Keratinocyte (primary cell): ENCODE results near the gene KRTAP10-12. TPM values are rescaled to one million over a fixed set of nuclear protein-coding genes. Genes with fewer than 3 reads are reported as not detected.

Source experiments
- DNase-seq: peaks from one replicate; pipeline ENCODE4 v3.0.0-alpha.2; 2011; ENCODE audit warnings: low read depth, missing footprints, low spot score
- FAIRE-seq: peaks from 2 replicates; lab custom pipeline; 2011; peaks lifted over from hg19 to GRCh38; lab: Jason Lieb, UNC
- H2AFZ ChIP-seq: 2 replicates; pipeline ENCODE4 v1.6.0; 2012; ENCODE audit warnings: low read length, control low read depth, inconsistent platforms; ENCODE audit not compliant: control insufficient read depth
- H3K27ac ChIP-seq: 2 replicates; pipeline ENCODE4 v1.5.1; 2011; ENCODE audit warnings: low read length; ENCODE audit not compliant: control insufficient read depth, insufficient read depth
- H3K27me3 ChIP-seq: 3 replicates; pipeline ENCODE4 v1.6.0; 2011; ENCODE audit warnings: low read length; ENCODE audit not compliant: control insufficient read depth, insufficient read depth; ENCODE audit errors: extremely low read depth
- H3K36me3 ChIP-seq, 2 experiments: 2 replicates in 1 of 2; 3 replicates in 1 of 2; pipeline ENCODE4 v1.5.1; 2011; ENCODE audit warnings: low read length in 2 of 2, mild to moderate bottlenecking in 1 of 2; ENCODE audit not compliant: control insufficient read depth in 2 of 2, insufficient read depth in 2 of 2; ENCODE audit errors: extremely low read depth in 1 of 2
- H3K4me1 ChIP-seq: 3 replicates; pipeline ENCODE4 v1.5.1; 2011; ENCODE audit warnings: low read length; ENCODE audit not compliant: control insufficient read depth, insufficient read depth; ENCODE audit errors: extremely low read depth
- H3K4me2 ChIP-seq: 3 replicates; pipeline ENCODE4 v1.6.0; 2011; ENCODE audit warnings: low read depth, low read length; ENCODE audit not compliant: control insufficient read depth, insufficient read depth; ENCODE audit errors: extremely low read depth
- H3K4me3 ChIP-seq, 3 experiments: fragments of 200-600 bp in 1 of 3; sonication (generic) in 1 of 3; 2 replicates in 2 of 3; 3 replicates in 1 of 3; pipeline ENCODE4 v1.5.1; 2011 to 2016; ENCODE audit warnings: low read length in 3 of 3, mild to moderate bottlenecking in 3 of 3, control low read depth in 2 of 3, inconsistent platforms in 1 of 3, low read depth in 1 of 3, mixed read lengths in 1 of 3, mixed run types in 1 of 3, moderate library complexity in 1 of 3; ENCODE audit not compliant: control insufficient read depth in 2 of 3, insufficient read depth in 2 of 3; ENCODE audit errors: extremely low read depth in 1 of 3
- H3K79me2 ChIP-seq: 2 replicates; pipeline ENCODE4 v1.6.0; 2012; ENCODE audit warnings: low read length; ENCODE audit not compliant: control insufficient read depth, insufficient read depth
- H3K9ac ChIP-seq: 3 replicates; pipeline ENCODE4 v1.6.0; 2011; ENCODE audit warnings: low read length; ENCODE audit not compliant: control insufficient read depth, insufficient read depth; ENCODE audit errors: extremely low read depth
- H3K9me1 ChIP-seq: 3 replicates; pipeline ENCODE4 v1.6.0; 2011; ENCODE audit warnings: low read length; ENCODE audit not compliant: control insufficient read depth, insufficient read depth; ENCODE audit errors: extremely low read depth
- H3K9me3 ChIP-seq: 2 replicates; pipeline ENCODE4 v1.5.1; 2012; ENCODE audit warnings: low read depth, low read length; ENCODE audit not compliant: control insufficient read depth
- H4K20me1 ChIP-seq: 3 replicates; pipeline ENCODE4 v1.6.0; 2011; ENCODE audit warnings: low read length; ENCODE audit not compliant: control insufficient read depth, insufficient read depth; ENCODE audit errors: extremely low read depth
- EZH2 ChIP-seq: IDR thresholded peaks from one replicate; pipeline ENCODE4 v1.6.1; 2012; ENCODE audit warnings: inconsistent platforms, mild to moderate bottlenecking, low read length, moderate library complexity
- dilution Hi-C: fragments of 300-500 bp; cut with MboI; formaldehyde crosslinking; loops from one replicate; pipeline ENCODE4 v1.7.0; 2020; ENCODE audit warnings: low sequenced_read_pairs; ENCODE audit not compliant: extremely low pct_ligation_motif_present
- polyA plus RNA-seq, 5 experiments: library from polyadenylated mRNA; depleted of rRNA in 3 of 5; stranded (reverse) in 3 of 5; stranded (forward) in 1 of 5; unstranded in 1 of 5; fragments of >200 nt; gene quantifications; 1 replicate in 1 of 5; 2 replicates in 3 of 5; 3 replicates in 1 of 5; pipeline versions ENCODE4 v1.2.1 to v1.2.3, GENCODE V29; 2011 to 2012; ENCODE audit warnings: missing spikeins in 2 of 5, low read depth in 1 of 5, low replicate concordance in 1 of 5
- TF ChIP-seq, protein P1 (sequence below), 3 experiments: IDR thresholded peaks in 1 of 3; conservative IDR thresholded peaks in 1 of 3; optimal IDR thresholded peaks in 1 of 3; 2 replicates in 2 of 3; 3 replicates in 1 of 3; pipeline versions ENCODE3 to v1.5.1; 2011; ENCODE audit warnings: low read length in 3 of 3, mild to moderate bottlenecking in 3 of 3, moderate library complexity in 2 of 3, control low read depth in 1 of 3, inconsistent platforms in 1 of 3; ENCODE audit not compliant: insufficient read depth in 2 of 3; ENCODE audit errors: extremely low read depth in 1 of 3

KRTAP10-12 gene
- polyA plus RNA-seq, 1 donor (not counting 4 experiments of a cell fraction or from before 2014, with no cell fraction given), result not detected

DNA sequence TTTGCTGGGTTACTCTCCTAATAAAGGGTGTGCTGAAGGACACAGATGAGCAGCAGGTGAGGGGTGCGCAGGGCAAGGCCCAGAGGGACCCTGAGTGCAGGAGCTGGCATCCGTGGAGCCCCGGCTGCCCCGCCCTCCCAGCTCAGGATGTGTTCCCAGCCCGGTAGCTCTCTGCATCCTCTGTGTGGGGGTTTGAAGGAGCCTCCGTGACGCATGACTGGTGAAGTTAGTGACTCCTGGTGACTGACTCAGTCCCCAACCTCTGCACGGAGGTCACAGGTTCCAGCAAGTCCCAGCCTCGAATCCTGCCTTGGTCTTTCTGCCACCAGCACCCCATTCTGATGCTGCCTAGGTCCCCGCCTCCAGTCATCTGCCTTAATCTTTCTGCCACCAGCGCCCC is 36.0 kb downstream of the KRTAP10-12 start:
- Histone ChIP-seq H2AFZ (no peak overlapping the region), H4K20me1 (no peaks in the 10 kb centered on the region), H3K27me3 (peaks cover 3% of the 10 kb centered on the region), H3K4me1 (no peaks in the 10 kb centered on the region), H3K9ac (no peak overlapping the region), H3K9me3 (peaks cover 8% of the 10 kb centered on the region), H3K4me2 (no peak overlapping the region), H3K79me2 (no peaks in the 10 kb centered on the region), H3K9me1 (no peaks in the 10 kb centered on the region), H3K27ac (no peak overlapping the region), H3K4me3 (no peak overlapping the region), H3K36me3 (no peaks in the 10 kb centered on the region)
- dilution Hi-C loops, result loop anchor here (25.0 kb wide), 1 partner anchor 246 kb away; no protein-coding TSS in a partner anchor
- FAIRE-seq (no peak), DNase-seq (no peak)
- TF ChIP-seq EZH2, result no peak
- TF ChIP-seq, protein P1, sequence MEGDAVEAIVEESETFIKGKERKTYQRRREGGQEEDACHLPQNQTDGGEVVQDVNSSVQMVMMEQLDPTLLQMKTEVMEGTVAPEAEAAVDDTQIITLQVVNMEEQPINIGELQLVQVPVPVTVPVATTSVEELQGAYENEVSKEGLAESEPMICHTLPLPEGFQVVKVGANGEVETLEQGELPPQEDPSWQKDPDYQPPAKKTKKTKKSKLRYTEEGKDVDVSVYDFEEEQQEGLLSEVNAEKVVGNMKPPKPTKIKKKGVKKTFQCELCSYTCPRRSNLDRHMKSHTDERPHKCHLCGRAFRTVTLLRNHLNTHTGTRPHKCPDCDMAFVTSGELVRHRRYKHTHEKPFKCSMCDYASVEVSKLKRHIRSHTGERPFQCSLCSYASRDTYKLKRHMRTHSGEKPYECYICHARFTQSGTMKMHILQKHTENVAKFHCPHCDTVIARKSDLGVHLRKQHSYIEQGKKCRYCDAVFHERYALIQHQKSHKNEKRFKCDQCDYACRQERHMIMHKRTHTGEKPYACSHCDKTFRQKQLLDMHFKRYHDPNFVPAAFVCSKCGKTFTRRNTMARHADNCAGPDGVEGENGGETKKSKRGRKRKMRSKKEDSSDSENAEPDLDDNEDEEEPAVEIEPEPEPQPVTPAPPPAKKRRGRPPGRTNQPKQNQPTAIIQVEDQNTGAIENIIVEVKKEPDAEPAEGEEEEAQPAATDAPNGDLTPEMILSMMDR (optimal IDR thresholded peaks at IDR 0.05 in 1 of 3, IDR thresholded peaks at IDR 0.05 in 1 of 3, conservative IDR thresholded peaks at IDR 0.05 in 1 of 3; ENCODE audit: extremely low read depth in 1 of 3, insufficient read depth in 2 of 3, low read length in 3 of 3), result no peak

DNA sequence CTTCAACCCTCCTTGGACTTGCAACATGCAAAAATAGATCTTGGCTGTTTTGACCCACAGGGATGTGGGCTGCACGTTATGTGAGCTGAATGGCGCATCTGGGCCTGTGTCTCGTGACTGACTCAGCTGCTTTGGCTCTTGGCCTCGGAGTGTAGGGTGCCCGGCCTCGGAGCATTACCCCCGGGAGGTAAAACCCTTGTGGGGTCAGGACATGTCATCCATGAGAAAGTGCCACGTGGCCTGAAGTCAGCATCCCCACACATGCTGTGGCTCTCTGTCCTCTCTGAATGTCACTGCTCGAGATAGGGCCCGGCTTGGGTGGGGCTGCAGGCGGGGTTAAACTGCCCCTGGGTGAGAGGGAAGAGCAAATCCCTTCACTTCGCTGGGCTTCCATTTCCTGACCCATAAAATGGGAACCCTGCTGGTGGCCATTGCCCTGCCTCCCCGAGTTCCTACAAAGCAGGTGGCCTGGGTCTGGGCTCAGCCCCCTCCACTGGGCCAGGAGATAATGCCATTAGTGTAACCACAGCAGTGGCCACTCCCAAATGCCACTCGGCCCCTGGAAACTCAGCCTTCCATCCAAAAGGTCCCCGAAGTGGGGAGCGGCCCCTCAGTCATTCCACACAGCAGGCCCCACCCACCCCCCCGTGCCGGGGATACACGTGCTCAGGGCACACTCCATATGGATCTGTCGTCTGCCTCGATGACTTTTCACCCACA is 37.2 kb downstream of the KRTAP10-12 start:
- TF ChIP-seq, protein P1 (optimal IDR thresholded peaks at IDR 0.05 in 1 of 3, IDR thresholded peaks at IDR 0.05 in 1 of 3, conservative IDR thresholded peaks at IDR 0.05 in 1 of 3; ENCODE audit: extremely low read depth in 1 of 3, insufficient read depth in 2 of 3, low read length in 3 of 3), result no peak
- TF ChIP-seq EZH2, result no peak
- Histone ChIP-seq H3K27me3 (peaks cover 3% of the 10 kb centered on the region), H3K36me3 (no peaks in the 10 kb centered on the region), H3K4me2 (no peak overlapping the region), H3K27ac (no peak overlapping the region), H3K4me1 (no peaks in the 10 kb centered on the region), H3K9me3 (peaks cover 15% of the 10 kb centered on the region), H3K4me3 (no peak overlapping the region), H3K79me2 (no peaks in the 10 kb centered on the region), H3K9me1 (no peaks in the 10 kb centered on the region), H2AFZ (no peak overlapping the region), H4K20me1 (no peaks in the 10 kb centered on the region), H3K9ac (no peak overlapping the region)
- FAIRE-seq, result no peak
- dilution Hi-C loops, result loop anchor here (25.0 kb wide), 1 partner anchor 247 kb away; no protein-coding TSS in a partner anchor
- DNase-seq, result no peak
